Aorta (tissue), 5 donors: ENCODE measurements around the gene SEMA3D. TPM values are rescaled to one million over a fixed set of nuclear protein-coding genes. Genes with fewer than 3 reads are reported as not detected.

Experiments used
- ATAC-seq: fragments of 200-7000 bp; cut with Tn5 transposase; one replicate; pipeline ENCODE4 v1.9.1; 2022; ENCODE audit warnings: moderate library complexity; ENCODE audit not compliant: low FRiP score
- DNase-seq, 2 donors: peaks; one replicate each; pipeline ENCODE4 v3.0.0-alpha.2; 2020
- H3K27ac ChIP-seq, 2 donors: one replicate each; pipeline ENCODE4 v1.5.1; 2013; ENCODE audit warnings: low read length in 2 of 2, mild to moderate bottlenecking in 2 of 2, moderate library complexity in 2 of 2, control low read depth in 1 of 2, inconsistent platforms in 1 of 2, low read depth in 1 of 2
- H3K27me3 ChIP-seq, 2 donors: one replicate each; pipeline ENCODE4 v1.6.1; 2013; ENCODE audit warnings: control low read depth in 1 of 2, low read length in 1 of 2, mild to moderate bottlenecking in 1 of 2, moderate library complexity in 1 of 2; ENCODE audit not compliant: insufficient read depth in 2 of 2, control insufficient read depth in 1 of 2
- H3K36me3 ChIP-seq, 2 donors: one replicate each; pipeline ENCODE4 v1.6.1; 2013; ENCODE audit warnings: control low read depth in 1 of 2, low read length in 1 of 2, mild to moderate bottlenecking in 1 of 2; ENCODE audit not compliant: insufficient read depth in 2 of 2, control insufficient read depth in 1 of 2
- H3K4me1 ChIP-seq, 2 donors: one replicate each; pipeline ENCODE4 v1.6.1; 2013; ENCODE audit warnings: low read length in 2 of 2, control low read depth in 1 of 2, mild to moderate bottlenecking in 1 of 2, moderate library complexity in 1 of 2; ENCODE audit not compliant: insufficient read depth in 2 of 2, control insufficient read depth in 1 of 2
- H3K4me3 ChIP-seq, 2 donors: one replicate each; pipeline ENCODE4 v1.5.1; 2013; ENCODE audit warnings: low read length in 2 of 2, control low read depth in 1 of 2, mild to moderate bottlenecking in 1 of 2
- H3K9me3 ChIP-seq: one replicate; pipeline ENCODE4 v1.6.1; 2013; ENCODE audit warnings: mild to moderate bottlenecking, low read length; ENCODE audit not compliant: control insufficient read depth
- WGBS, 2 donors: extraction: QIAGEN DNeasy Blood & Tissue Kit; methylation state at CpG; one replicate each; pipeline ENCODE4 v1.1.7; 2013; 5-methylcytosine and 5-hydroxymethylcytosine counted together
- intact Hi-C, 2 donors: fragments of 100-400 bp; cut with DNase I; formaldehyde crosslinking; loops; one replicate each; pipeline versions ENCODE4 v1.14.2 to v1.15.0; 2022
- polyA plus RNA-seq, 2 donors: library from polyadenylated mRNA; stranded (reverse); fragments of 200-250 nt; gene quantifications; one replicate each; pipeline ENCODE4 v1.2.3, GENCODE V29; 2013
- total RNA-seq, 2 donors: library from RNA; stranded (reverse); fragmentation: NEBNext Ultra II Directional; extraction: Animal tissue kit (Norgen Biotek cat#: 25700); gene quantifications; one replicate each; pipeline ENCODE4 v1.2.1, GENCODE V29; 2021
- donor health status: healthy with polysubstance abuse.
- donor health status: Bipolar disorder and iron deficiency.
- donor health status: DM: no; HTN: no; CAD: no.
- donor health status: DM: no; HTN: no; CAD: no.
- donor health status: DM: yes; HTN: yes; CAD: no.

The SEMA3D gene
- total and polyA plus RNA-seq, 4 donors: 3.5 to 50.7 (median 20.0) TPM

DNA sequence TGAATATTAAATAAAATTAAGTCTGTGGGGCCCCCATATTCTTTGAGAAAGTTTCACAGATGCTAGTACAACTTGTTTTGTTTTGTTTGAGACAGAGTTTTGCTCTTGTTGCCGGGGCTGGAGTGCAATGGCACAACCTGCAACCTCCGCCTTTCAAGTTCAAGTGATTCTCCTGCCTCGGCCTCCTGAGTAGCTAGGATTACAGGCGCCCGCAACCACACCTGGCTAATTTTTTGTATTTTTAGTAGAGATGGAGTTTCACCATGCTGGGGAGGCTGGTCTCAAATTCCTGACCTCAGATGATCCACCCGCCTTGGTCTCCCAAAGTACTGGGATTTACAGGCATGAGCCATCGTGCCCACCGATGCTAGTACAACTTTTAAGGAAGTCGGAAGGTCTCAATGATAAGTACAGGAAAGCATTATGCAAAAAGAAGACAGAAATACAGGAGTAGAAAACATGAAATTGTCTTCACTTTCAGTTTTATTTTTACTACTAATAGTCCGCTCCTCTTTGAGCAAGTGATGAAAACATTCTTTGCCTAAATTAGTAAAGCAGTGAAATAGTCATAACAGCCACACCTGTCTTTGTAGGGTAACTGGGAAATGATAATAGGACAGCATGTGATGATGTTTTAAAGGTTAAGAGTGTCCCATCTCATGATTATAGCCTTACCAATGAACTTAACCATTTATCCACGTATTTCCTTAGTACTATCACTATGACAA is 147.5 kb downstream of the SEMA3D start:
- Histone ChIP-seq H3K9me3 (no peaks in the 10 kb centered on the region), H3K4me3 (no peak overlapping the region), H3K27ac (no peak overlapping the region), H3K4me1 (no peaks in the 10 kb centered on the region), H3K27me3 (no peaks in the 10 kb centered on the region), H3K36me3 (no peaks in the 10 kb centered on the region)
- 89 to 90% methylated on average over 11 of the region's 11 CpGs for WGBS, 2 donors
- intact Hi-C loops: loop anchor here in 1 of 2 donors (10.0 kb wide), 1 partner anchor 415 kb away; no protein-coding TSS in a partner anchor
- DNase-seq (no peak), ATAC-seq (no peak)

GRCh38 chr7:85038466-85038865 is 148.4 kb downstream of the SEMA3D start:
- whole genome bisulfite sequencing, 2 donors: 43 to 57% methylated on average over 2 of the region's 2 CpGs
- intact Hi-C loops: loop anchor here in 1 of 2 donors (10.0 kb wide), 1 partner anchor 416 kb away; no protein-coding TSS in a partner anchor
- no peak for ATAC-seq

GRCh38 chr7:85033263-85033662 is 153.6 kb downstream of the SEMA3D start:
- no peaks in the 10 kb centered on the region for H3K9me3 ChIP-seq
- DNase-seq (no peak), ATAC-seq (no peak)
- H3K4me3 ChIP-seq: no peak overlapping the region
- H3K36me3 ChIP-seq: no peaks in the 10 kb centered on the region
- intact Hi-C loops: loop anchor here in 1 of 2 donors (5.0 to 10.0 kb wide), 2 partner anchors 422 to 519 kb away; no protein-coding TSS in a partner anchor
- 76 to 80% methylated on average over 7 of the region's 7 CpGs for WGBS, 2 donors
- no peaks in the 10 kb centered on the region for H3K27me3 ChIP-seq
- H3K27ac ChIP-seq: no peak overlapping the region
- H3K4me1 ChIP-seq: no peaks in the 10 kb centered on the region

More at GRCh38 chr7:85038466-85038865, 148.4 kb downstream of the SEMA3D start:
- no peaks in the 10 kb centered on the region for H3K9me3 ChIP-seq
- H3K4me3 ChIP-seq: no peak overlapping the region
- DNase-seq: no peak
- H3K36me3 ChIP-seq: no peaks in the 10 kb centered on the region
- no peaks in the 10 kb centered on the region for H3K4me1 ChIP-seq
- no peaks in the 10 kb centered on the region for H3K27me3 ChIP-seq
- no peak overlapping the region for H3K27ac ChIP-seq

DNA sequence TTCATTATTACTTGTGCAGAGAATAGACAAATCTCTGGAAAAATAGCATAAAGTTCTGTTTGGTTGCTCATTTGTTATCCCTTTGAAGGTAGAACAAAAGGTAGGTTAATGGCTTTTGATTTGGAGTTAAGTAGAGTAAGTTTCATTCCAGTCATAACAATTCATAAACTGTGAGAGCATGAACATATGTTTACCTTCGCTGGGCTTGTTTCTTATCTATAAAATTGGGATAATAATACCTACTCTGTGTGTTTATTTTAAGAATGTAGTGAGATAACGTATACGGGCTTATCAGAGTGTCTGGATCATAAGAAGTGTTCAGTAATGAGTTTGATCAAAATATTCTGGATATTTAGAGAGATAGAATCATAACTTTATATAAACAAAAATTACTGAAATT is 155.4 kb downstream of the SEMA3D start:
- no peak overlapping the region for H3K27ac ChIP-seq
- no peaks in the 10 kb centered on the region for H3K4me1 ChIP-seq
- ATAC-seq: no peak
- H3K27me3 ChIP-seq: no peaks in the 10 kb centered on the region
- no peak overlapping the region for H3K4me3 ChIP-seq
- intact Hi-C loops: loop anchor here in 1 of 2 donors (5.0 to 10.0 kb wide), 2 partner anchors 423 to 521 kb away; no protein-coding TSS in a partner anchor
- DNase-seq: no peak
- 19 to 27% methylated on average over 3 of the region's 3 CpGs for WGBS, 2 donors
- H3K36me3 ChIP-seq: peaks cover 0 to 2% of the 10 kb centered on the region in 2 donors
- H3K9me3 ChIP-seq: no peaks in the 10 kb centered on the region

DNA sequence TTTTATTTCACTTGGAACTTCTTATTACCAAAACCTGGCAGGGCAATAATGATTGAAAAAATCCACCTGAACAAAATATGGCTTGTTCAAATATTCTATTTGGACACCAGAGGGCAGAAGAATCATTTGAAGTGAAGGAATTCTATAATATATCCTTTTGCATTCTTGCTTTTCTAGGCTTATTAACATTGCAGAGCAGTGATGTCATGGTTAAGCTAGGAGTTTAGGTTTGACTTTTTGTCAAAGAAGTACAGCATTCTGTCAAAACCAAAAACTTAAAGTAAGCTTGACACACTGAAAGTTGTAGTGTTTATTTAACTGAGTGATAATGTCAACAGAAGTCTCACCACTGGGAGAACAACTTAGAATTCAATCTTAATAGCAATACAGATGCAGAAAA is 156.0 kb downstream of the SEMA3D start:
- Histone ChIP-seq H3K4me3 (no peak overlapping the region), H3K27me3 (no peaks in the 10 kb centered on the region), H3K36me3 (peaks cover 0 to 2% of the 10 kb centered on the region in 2 donors), H3K4me1 (no peaks in the 10 kb centered on the region), H3K27ac (no peak overlapping the region), H3K9me3 (no peaks in the 10 kb centered on the region)
- DNase-seq (no peak), ATAC-seq (no peak)
- intact Hi-C loops: loop anchor here in 1 of 2 donors (5.0 to 10.0 kb wide), 2 partner anchors 424 to 521 kb away; no protein-coding TSS in a partner anchor

- 16 to 19% methylated on average over 3 of the region's 3 CpGs for WGBS, 2 donors
- ATAC-seq: no peak
- DNase-seq: no peak
- Histone ChIP-seq H3K27me3 (no peaks in the 10 kb centered on the region), H3K9me3 (no peaks in the 10 kb centered on the region), H3K27ac (no peak overlapping the region), H3K36me3 (peaks cover 0 to 2% of the 10 kb centered on the region in 2 donors), H3K4me1 (peaks cover 0 to 5% of the 10 kb centered on the region in 2 donors), H3K4me3 (no peak overlapping the region)
- intact Hi-C loops: loop anchor here in 1 of 2 donors (10.0 kb wide), 1 partner anchor 1091 kb away; no protein-coding TSS in a partner anchor
These were observed 161.5 kb downstream of the SEMA3D start for GRCh38 chr7:85025312-85025756.

DNA sequence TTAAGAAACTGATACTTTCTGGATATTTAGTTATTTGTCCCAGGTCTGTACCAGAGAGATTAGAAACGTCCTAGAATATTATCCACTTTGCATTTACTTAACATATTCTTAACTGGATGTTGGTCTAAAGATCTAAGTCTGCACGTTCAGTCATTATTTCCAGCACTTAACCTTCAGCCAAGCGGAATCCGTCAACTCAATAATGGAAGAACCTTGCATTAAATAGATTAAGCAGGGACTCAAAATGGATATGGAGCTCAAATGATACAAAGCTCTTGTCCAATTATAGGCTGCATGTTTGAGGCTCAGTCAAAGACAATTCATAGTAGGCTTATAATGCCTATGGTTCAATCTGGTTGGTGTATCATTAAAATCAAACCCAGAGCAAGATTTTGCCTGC is 162.9 kb downstream of the SEMA3D start:
- peaks cover 0 to 5% of the 10 kb centered on the region in 2 donors for H3K4me1 ChIP-seq
- DNase-seq (no peak), ATAC-seq (no peak)
- peaks cover 2 to 3% of the 10 kb centered on the region in 2 donors for H3K36me3 ChIP-seq
- intact Hi-C loops: loop anchor here (2.0 to 10.0 kb wide), 4 partner anchors 531 to 1089 kb away; no protein-coding TSS in a partner anchor
- no peak overlapping the region for H3K27ac ChIP-seq
- H3K27me3 ChIP-seq: no peaks in the 10 kb centered on the region
- H3K4me3 ChIP-seq: no peak overlapping the region
- no peaks in the 10 kb centered on the region for H3K9me3 ChIP-seq
- WGBS, 2 donors: 55 to 56% methylated on average over 4 of the region's 4 CpGs

- intact Hi-C loops: loop anchor here (2.0 to 10.0 kb wide), 4 partner anchors 530 to 1088 kb away; no protein-coding TSS in a partner anchor
- H3K27ac ChIP-seq: no peak overlapping the region
- ATAC-seq (no peak), DNase-seq (no peak)
- WGBS, 2 donors: 1 to 2% methylated on average over 2 of the region's 2 CpGs
- no peak overlapping the region for H3K4me3 ChIP-seq
- no peaks in the 10 kb centered on the region for H3K9me3 ChIP-seq
- H3K27me3 ChIP-seq: no peaks in the 10 kb centered on the region
- peaks cover 0 to 5% of the 10 kb centered on the region in 2 donors for H3K4me1 ChIP-seq
- H3K36me3 ChIP-seq: peaks cover 2 to 3% of the 10 kb centered on the region in 2 donors
These were observed 163.7 kb downstream of the SEMA3D start for GRCh38 chr7:85023066-85023712.
